Muscle layer of duodenum (tissue), 2 donors: ENCODE data around the gene PGRMC1.
A peak's percentile ranks its signal among the peaks of the same experiment; 100 is the strongest.
"Not testable (repeated sequence)": the region's sequence is repeated elsewhere in the genome, so short reads cannot be mapped to it uniquely, and the experiment has no call there.

Experiments
- H3K27ac ChIP-seq: one replicate; pipeline ENCODE4 v1.7.0; 2013; ENCODE audit warnings: mild to moderate bottlenecking, low read length
- H3K27me3 ChIP-seq: one replicate; pipeline ENCODE4 v1.7.0; 2013; ENCODE audit warnings: low read depth, mild to moderate bottlenecking, control low read depth, low read length
- H3K36me3 ChIP-seq, 2 donors: one replicate each; pipeline ENCODE4 v1.7.0; 2013; ENCODE audit warnings: low read length in 2 of 2, control low read depth in 1 of 2, mild to moderate bottlenecking in 1 of 2; ENCODE audit not compliant: insufficient read depth in 2 of 2, control insufficient read depth in 1 of 2
- H3K4me1 ChIP-seq, 2 donors: one replicate each; pipeline ENCODE4 v1.7.0; 2013; ENCODE audit warnings: low read length in 2 of 2, mild to moderate bottlenecking in 2 of 2, control low read depth in 1 of 2, moderate library complexity in 1 of 2; ENCODE audit not compliant: insufficient read depth in 2 of 2, control insufficient read depth in 1 of 2
- H3K4me3 ChIP-seq, 2 donors: one replicate each; pipeline ENCODE4 v1.7.0; 2013; ENCODE audit warnings: low read length in 2 of 2, low read depth in 1 of 2, mild to moderate bottlenecking in 1 of 2
- H3K9me3 ChIP-seq, 2 donors: one replicate each; pipeline ENCODE4 v1.7.0; 2013; ENCODE audit warnings: low read length in 2 of 2, control low read depth in 1 of 2, mild to moderate bottlenecking in 1 of 2; ENCODE audit not compliant: control insufficient read depth in 1 of 2
- donor health status: healthy.

Gene PGRMC1

DNA sequence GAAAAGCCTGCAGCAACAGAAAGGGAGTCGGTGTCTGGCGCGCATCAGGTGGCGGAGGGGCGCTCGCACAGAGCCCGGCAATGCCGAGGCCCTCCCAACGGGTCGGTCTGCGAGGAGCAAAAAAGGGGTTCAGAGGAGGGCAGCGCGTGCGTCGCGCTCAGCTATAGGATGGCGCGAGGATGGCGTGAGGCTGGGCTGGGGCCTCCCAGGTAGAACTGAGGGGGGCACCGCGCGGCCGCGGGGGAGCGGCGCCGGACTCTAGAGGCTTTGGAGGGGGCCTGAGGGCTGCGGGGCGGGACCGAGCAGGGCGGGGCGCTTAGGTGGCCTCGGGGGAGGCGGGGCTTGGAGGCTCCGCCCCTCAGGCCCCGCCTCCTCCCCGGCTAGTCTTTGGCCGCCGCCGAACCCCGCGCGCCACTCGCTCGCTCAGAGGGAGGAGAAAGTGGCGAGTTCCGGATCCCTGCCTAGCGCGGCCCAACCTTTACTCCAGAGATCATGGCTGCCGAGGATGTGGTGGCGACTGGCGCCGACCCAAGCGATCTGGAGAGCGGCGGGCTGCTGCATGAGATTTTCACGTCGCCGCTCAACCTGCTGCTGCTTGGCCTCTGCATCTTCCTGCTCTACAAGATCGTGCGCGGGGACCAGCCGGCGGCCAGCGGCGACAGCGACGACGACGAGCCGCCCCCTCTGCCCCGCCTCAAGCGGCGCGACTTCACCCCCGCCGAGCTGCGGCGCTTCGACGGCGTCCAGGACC is at the start of gene PGRMC1:
Gene PGRMC1, plus strand, starts transcription at position 414 of the 751 bp plus-strand sequence. Its CDS starts 79 bp downstream, at position 493.
- peak within 1 kb of the TSS; percentile 45 for H3K27ac ChIP-seq
- H3K4me3 ChIP-seq = peak within 1 kb of the TSS; percentile 71 to 79
- no peaks in the 10 kb centered on the region for H3K9me3 ChIP-seq
- H3K27me3 ChIP-seq = no peaks in the 10 kb centered on the region
- peaks cover 0 to 13% of the 10 kb centered on the region in 2 donors for H3K4me1 ChIP-seq
- no peaks in the 10 kb centered on the region for H3K36me3 ChIP-seq

- H3K27ac ChIP-seq = no peak overlapping the region
- no peaks in the 10 kb centered on the region for H3K9me3 ChIP-seq
- no peaks in the 10 kb centered on the region for H3K27me3 ChIP-seq
- H3K4me1 ChIP-seq = no peaks in the 10 kb centered on the region
- H3K4me3 ChIP-seq = no peak overlapping the region
- no peaks in the 10 kb centered on the region for H3K36me3 ChIP-seq
Observed at GRCh38 chrX:119186763-119187162, 49.3 kb upstream of the PGRMC1 start.

DNA sequence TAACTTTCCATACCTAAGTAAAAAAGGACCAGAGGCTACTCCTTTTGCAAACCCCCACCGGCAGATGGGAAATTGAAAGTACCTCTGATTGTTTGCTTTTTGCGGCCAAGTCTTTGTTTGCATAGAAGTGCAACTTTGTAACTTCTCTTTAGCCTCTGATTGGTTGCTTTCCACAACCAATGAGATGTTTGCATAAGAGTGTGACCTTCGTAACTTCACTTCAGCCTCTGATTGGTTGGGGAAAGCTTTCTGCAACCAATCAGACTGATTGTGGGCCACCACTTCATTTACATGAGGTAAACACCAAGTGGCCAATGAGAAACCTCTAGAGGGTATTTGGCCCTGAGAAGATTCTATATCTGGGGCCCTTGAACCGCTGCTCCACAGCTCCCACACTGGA is 48.8 kb upstream of the PGRMC1 start:
- Histone ChIP-seq H3K27ac (no peak overlapping the region), H3K27me3 (no peaks in the 10 kb centered on the region), H3K36me3 (no peaks in the 10 kb centered on the region), H3K9me3 (no peaks in the 10 kb centered on the region), H3K4me1 (no peaks in the 10 kb centered on the region), H3K4me3 (no peak overlapping the region)

DNA sequence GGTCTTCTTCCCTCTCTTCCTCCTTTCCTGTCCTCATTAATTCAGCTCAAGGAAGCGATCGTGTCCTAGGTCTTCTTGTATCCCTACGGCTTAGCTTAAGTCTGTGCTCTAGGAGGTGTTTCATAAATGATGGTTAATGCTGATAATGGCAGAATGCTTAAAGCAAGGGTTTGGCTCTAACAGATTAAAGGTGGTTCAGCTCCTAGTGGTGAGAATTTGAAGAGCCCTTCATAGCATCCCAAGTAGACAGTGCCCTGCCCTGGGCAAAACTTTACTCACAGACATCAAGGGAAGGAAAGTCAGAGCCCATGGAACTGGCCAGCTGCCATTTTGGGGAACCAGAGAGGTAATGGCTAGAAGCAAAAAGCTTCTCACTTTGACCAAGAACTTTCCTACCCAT is 47.0 kb upstream of the PGRMC1 start:
- Histone ChIP-seq H3K4me3 (no peak overlapping the region), H3K9me3 (no peaks in the 10 kb centered on the region), H3K36me3 (no peaks in the 10 kb centered on the region), H3K4me1 (no peaks in the 10 kb centered on the region), H3K27me3 (no peaks in the 10 kb centered on the region), H3K27ac (no peak overlapping the region)

DNA sequence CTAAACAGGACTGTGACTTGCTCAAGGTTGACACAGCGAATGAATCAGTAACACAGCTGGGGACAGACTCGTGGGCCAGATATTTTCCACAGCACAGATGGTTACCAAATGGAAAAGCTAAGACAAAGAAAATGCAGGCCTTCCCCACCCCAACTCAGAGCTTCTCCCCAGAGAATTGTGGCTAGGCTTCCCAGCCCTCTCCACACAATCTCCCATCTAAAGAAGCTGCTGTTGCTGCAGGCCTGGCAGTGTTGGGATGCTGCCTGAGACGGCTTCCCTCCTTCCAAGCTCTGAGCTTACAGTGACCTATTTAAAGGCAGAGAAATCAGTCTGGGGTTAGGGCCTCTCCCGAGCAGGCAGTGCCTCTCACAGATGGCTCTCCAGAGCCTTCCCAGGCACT is 46.5 kb upstream of the PGRMC1 start:
- H3K4me3 ChIP-seq = no peak overlapping the region
- no peaks in the 10 kb centered on the region for H3K9me3 ChIP-seq
- H3K36me3 ChIP-seq = no peaks in the 10 kb centered on the region
- H3K27me3 ChIP-seq = no peaks in the 10 kb centered on the region
- H3K4me1 ChIP-seq = no peaks in the 10 kb centered on the region
- H3K27ac ChIP-seq = no peak overlapping the region

GRCh38 chrX:119190091-119190681 is 45.9 kb upstream of the PGRMC1 start:
- H3K4me3 ChIP-seq = no peak overlapping the region
- no peaks in the 10 kb centered on the region for H3K27me3 ChIP-seq
- H3K9me3 ChIP-seq = no peaks in the 10 kb centered on the region
- no peak overlapping the region for H3K27ac ChIP-seq
- H3K4me1 ChIP-seq = no peaks in the 10 kb centered on the region
- H3K36me3 ChIP-seq = no peaks in the 10 kb centered on the region

GRCh38 chrX:119190831-119191230 is 45.3 kb upstream of the PGRMC1 start:
- no peaks in the 10 kb centered on the region for H3K9me3 ChIP-seq
- no peak overlapping the region for H3K27ac ChIP-seq
- no peaks in the 10 kb centered on the region for H3K4me1 ChIP-seq
- no peaks in the 10 kb centered on the region for H3K36me3 ChIP-seq
- no peak overlapping the region for H3K4me3 ChIP-seq
- no peaks in the 10 kb centered on the region for H3K27me3 ChIP-seq

- Histone ChIP-seq H3K36me3 (no peaks in the 10 kb centered on the region), H3K4me3 (no peak overlapping the region), H3K27me3 (no peaks in the 10 kb centered on the region), H3K27ac (no peak overlapping the region), H3K9me3 (no peaks in the 10 kb centered on the region), H3K4me1 (no peaks in the 10 kb centered on the region)
Observed at GRCh38 chrX:119194621-119195020, 41.5 kb upstream of the PGRMC1 start.

DNA sequence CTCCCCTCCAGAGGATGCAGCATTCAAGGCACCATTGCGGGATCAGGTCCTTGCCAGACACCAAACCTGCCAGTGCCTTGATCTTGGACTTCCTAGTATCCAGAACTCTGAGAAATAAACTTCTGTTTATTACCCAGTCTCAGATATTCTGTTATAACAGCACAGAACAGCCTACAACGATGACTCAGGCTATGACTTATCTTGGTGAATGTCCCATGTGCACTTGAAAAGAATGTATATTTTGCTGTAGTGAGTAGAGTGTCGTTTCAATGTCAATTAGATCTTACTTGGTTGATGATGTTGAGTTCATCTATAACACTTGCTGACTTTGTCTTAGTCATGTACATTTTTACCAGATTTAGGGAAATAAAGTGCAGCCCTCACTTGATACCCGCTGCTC is 34.5 kb upstream of the PGRMC1 start:
- H3K27ac ChIP-seq = no peak overlapping the region
- no peak overlapping the region for H3K4me3 ChIP-seq
- no peaks in the 10 kb centered on the region for H3K27me3 ChIP-seq
- no peaks in the 10 kb centered on the region for H3K36me3 ChIP-seq
- no peaks in the 10 kb centered on the region for H3K9me3 ChIP-seq
- no peaks in the 10 kb centered on the region for H3K4me1 ChIP-seq

GRCh38 chrX:119206203-119206602 is 29.9 kb upstream of the PGRMC1 start:
- no peaks in the 10 kb centered on the region for H3K36me3 ChIP-seq
- H3K27ac ChIP-seq = no peak overlapping the region
- H3K4me1 ChIP-seq = no peaks in the 10 kb centered on the region
- no peak overlapping the region for H3K4me3 ChIP-seq
- H3K27me3 ChIP-seq = no peaks in the 10 kb centered on the region
- H3K9me3 ChIP-seq = no peaks in the 10 kb centered on the region

GRCh38 chrX:119207483-119207882 is 28.6 kb upstream of the PGRMC1 start:
- H3K4me1 ChIP-seq, H3K36me3 ChIP-seq, H3K9me3 ChIP-seq, H3K27me3 ChIP-seq, H3K27ac ChIP-seq, H3K4me3 ChIP-seq: not testable (repeated sequence)
